ENCODE results near the gene USP12.

- TF ChIP-seq POLR2AphosphoS5 (IDR thresholded peaks at IDR 0.05; ENCODE audit: borderline replicate concordance, low read depth, low read length) (no peak), EZH2 (IDR thresholded peaks at IDR 0.05) (no peak)
Observed at GRCh38 chr13:27022571-27023311, 148.9 kb downstream of the USP12 start.

Data from SK-N-MC (cell line).